Right atrium auricular region (tissue), 2 donors: ENCODE measurements around the gene BOLA1. TPM values are rescaled to one million over a fixed set of nuclear protein-coding genes. Genes with fewer than 3 reads are reported as not detected.
A peak's percentile ranks its signal among the peaks of the same experiment; 100 is the strongest.

ENCODE experiments used
- DNase-seq: peaks from one replicate; pipeline ENCODE4 v3.0.0-alpha.2; 2019; ENCODE audit warnings: low spot score
- H3K27ac ChIP-seq, 2 donors: fragments of 200-600 bp; sonication (generic); 1 replicate in 1 of 2; 2 replicates in 1 of 2; pipeline ENCODE4 v1.5.1; 2016 to 2019
- H3K27me3 ChIP-seq, 2 donors: fragments of 200-600 bp; sonication (generic); one replicate each; pipeline versions ENCODE4 v1.5.1 to v1.6.0; 2017 to 2019
- H3K36me3 ChIP-seq: fragments of 200-600 bp; sonication (generic); one replicate; pipeline ENCODE4 v1.5.1; 2016
- H3K4me1 ChIP-seq, 2 donors: fragments of 200-600 bp; sonication (generic); one replicate each; pipeline versions ENCODE4 v1.5.1 to v1.6.0; 2017 to 2019
- H3K4me3 ChIP-seq, 2 donors: fragments of 200-600 bp; sonication (generic); 1 replicate in 1 of 2; 2 replicates in 1 of 2; pipeline ENCODE4 v1.5.1; 2017 to 2019; ENCODE audit warnings: mild to moderate bottlenecking in 1 of 2, moderate library complexity in 1 of 2
- H3K9me3 ChIP-seq, 2 donors: fragments of 200-600 bp; sonication (generic); one replicate each; pipeline ENCODE4 v1.5.1; 2019
- CTCF ChIP-seq, 2 donors: fragments of 200-600 bp; sonication (generic); IDR thresholded peaks; one replicate each; pipeline ENCODE4 v1.5.1; 2019; ENCODE audit warnings: antibody characterized with exemption in 2 of 2
- total RNA-seq, 2 donors: library from RNA; depleted of rRNA; stranded (reverse); fragments of >200 nt; gene quantifications; one replicate each; pipeline ENCODE4 v1.1.0, GENCODE V29; 2016

BOLA1 gene
- total RNA-seq, 2 donors from 2014 or later: 26.3 to 28.0 TPM

- H3K9me3 ChIP-seq: no peaks in the 10 kb centered on the region
- TF ChIP-seq CTCF (IDR thresholded peaks at IDR 0.05): no peak
- H3K4me3 ChIP-seq: peak overlapping the region; percentile 76 to 77
- peaks cover 34% of the 10 kb centered on the region for H3K36me3 ChIP-seq
- peak overlapping the region; percentile 96 to 98 for H3K27ac ChIP-seq
- DNase-seq: no peak
- H3K27me3 ChIP-seq: no peaks in the 10 kb centered on the region
- peaks cover 0 to 25% of the 10 kb centered on the region in 2 donors for H3K4me1 ChIP-seq
Observed at GRCh38 chr1:149928401-149928724, 29.0 kb downstream of the BOLA1 start.

- H3K27ac ChIP-seq: no peak overlapping the region
- H3K4me3 ChIP-seq: no peak overlapping the region
- no peaks in the 10 kb centered on the region for H3K9me3 ChIP-seq
- no peak for TF ChIP-seq CTCF (IDR thresholded peaks at IDR 0.05)
- H3K4me1 ChIP-seq: peaks cover 0 to 25% of the 10 kb centered on the region in 2 donors
- no peaks in the 10 kb centered on the region for H3K27me3 ChIP-seq
- peaks cover 19% of the 10 kb centered on the region for H3K36me3 ChIP-seq
- DNase-seq: no peak
Observed at GRCh38 chr1:149929856-149930255, 30.5 kb downstream of the BOLA1 start.

GRCh38 chr1:149931212-149931790 lies 31.9 kb downstream of the BOLA1 start:
- H3K27ac ChIP-seq: no peak overlapping the region
- TF ChIP-seq CTCF (IDR thresholded peaks at IDR 0.05): no peak
- peaks cover 0 to 29% of the 10 kb centered on the region in 2 donors for H3K4me1 ChIP-seq
- peak; percentile 26 for DNase-seq
- no peak overlapping the region for H3K4me3 ChIP-seq
- no peaks in the 10 kb centered on the region for H3K27me3 ChIP-seq
- peaks cover 4% of the 10 kb centered on the region for H3K36me3 ChIP-seq
- H3K9me3 ChIP-seq: no peaks in the 10 kb centered on the region

- H3K36me3 ChIP-seq: no peaks in the 10 kb centered on the region
- H3K4me1 ChIP-seq: peaks cover 0 to 31% of the 10 kb centered on the region in 2 donors
- no peaks in the 10 kb centered on the region for H3K27me3 ChIP-seq
- H3K27ac ChIP-seq: no peak overlapping the region
- H3K4me3 ChIP-seq: no peak overlapping the region
- H3K9me3 ChIP-seq: no peaks in the 10 kb centered on the region
- peak; percentile 23 for DNase-seq
- no peak for TF ChIP-seq CTCF (IDR thresholded peaks at IDR 0.05)
Observed at GRCh38 chr1:149932474-149932873, 33.1 kb downstream of the BOLA1 start.

- DNase-seq: peak; percentile 13
- Histone ChIP-seq H3K9me3 (no peaks in the 10 kb centered on the region), H3K4me3 (no peak overlapping the region), H3K27me3 (no peaks in the 10 kb centered on the region), H3K27ac (no peak overlapping the region), H3K36me3 (no peaks in the 10 kb centered on the region), H3K4me1 (peaks cover 0 to 36% of the 10 kb centered on the region in 2 donors)
- no peak for TF ChIP-seq CTCF (IDR thresholded peaks at IDR 0.05)
Observed at GRCh38 chr1:149933208-149933607, 33.8 kb downstream of the BOLA1 start.

- peaks cover 0 to 40% of the 10 kb centered on the region in 2 donors for H3K4me1 ChIP-seq
- H3K4me3 ChIP-seq: no peak overlapping the region
- peak; percentile 16 for DNase-seq
- TF ChIP-seq CTCF (IDR thresholded peaks at IDR 0.05): no peak
- H3K36me3 ChIP-seq: no peaks in the 10 kb centered on the region
- no peaks in the 10 kb centered on the region for H3K9me3 ChIP-seq
- no peaks in the 10 kb centered on the region for H3K27me3 ChIP-seq
- no peak overlapping the region for H3K27ac ChIP-seq
Observed at GRCh38 chr1:149934356-149934755, 35.0 kb downstream of the BOLA1 start.
